Activated naive CD4-positive, alpha-beta T cell treated with anti-CD3 and anti-CD28 coated beads for 36 hours (primary cell): Measurements from ENCODE around the gene INVS. TPM values are rescaled to one million over a fixed set of nuclear protein-coding genes. Genes with fewer than 3 reads are reported as not detected.

Experiments used
- CTCF ChIA-PET: fragments of 350-600 bp; sonication (Branson Sonifier 250); formaldehyde crosslinking; loops from one replicate; lab custom pipeline; 2021; ENCODE audit warnings: antibody characterized with exemption; lab: Charles Lee
- DNase-seq: peaks from one replicate; pipeline ENCODE4 v3.0.0-alpha.2; 2020
- H3K27ac Mint-ChIP-seq: one replicate; pipeline ENCODE4 v1.8.0; 2021; ENCODE audit warnings: mild to moderate bottlenecking, mixed read lengths
- H3K27me3 Mint-ChIP-seq: one replicate; pipeline ENCODE4 v1.8.0; 2021; ENCODE audit warnings: low read depth, mixed read lengths
- H3K36me3 Mint-ChIP-seq: one replicate; pipeline ENCODE4 v1.8.0; 2021; ENCODE audit warnings: low read depth, mixed read lengths
- H3K4me1 Mint-ChIP-seq: one replicate; pipeline ENCODE4 v1.8.0; 2021; ENCODE audit warnings: low read depth, mixed read lengths
- H3K4me3 Mint-ChIP-seq: one replicate; pipeline ENCODE4 v1.8.0; 2021; ENCODE audit warnings: mild to moderate bottlenecking, moderate library complexity, mixed read lengths
- H3K9me3 Mint-ChIP-seq: one replicate; pipeline ENCODE4 v1.8.0; 2021; ENCODE audit warnings: mixed read lengths
- intact Hi-C: fragments of 100-400 bp; cut with micrococcal nuclease; formaldehyde crosslinking; loops from one replicate; pipeline ENCODE4 v1.15.1; 2023
- total RNA-seq, 2 experiments: library from RNA; stranded (reverse); gene quantifications; one replicate each; pipeline ENCODE4 v1.2.3, GENCODE V29; 2021

INVS gene
- total RNA-seq, 2 experiments from 2014 or later: 5.7 to 7.3 TPM

- H3K27me3 Mint-ChIP-seq: no peaks in the 10 kb centered on the region
- CTCF ChIA-PET: no interaction called here
These were observed 141.5 kb downstream of the INVS start for GRCh38 chr9:100240512-100240911.

GRCh38 chr9:100267211-100267610 is 168.2 kb downstream of the INVS start:
- Mint-ChIP-seq H3K27ac (no peak overlapping the region), H3K9me3 (no peaks in the 10 kb centered on the region), H3K4me3 (no peak overlapping the region), H3K4me1 (no peaks in the 10 kb centered on the region), H3K36me3 (peaks cover 18% of the 10 kb centered on the region), H3K27me3 (no peaks in the 10 kb centered on the region)
- intact Hi-C loops: no loop called here
- CTCF ChIA-PET: no interaction called here
- DNase-seq: no peak

More at GRCh38 chr9:100240512-100240911, 141.5 kb downstream of the INVS start:
- intact Hi-C loops: no loop called here
- DNase-seq: no peak
- Mint-ChIP-seq H3K27ac (no peak overlapping the region), H3K36me3 (peaks cover 36% of the 10 kb centered on the region), H3K4me1 (no peaks in the 10 kb centered on the region), H3K9me3 (peaks cover 7% of the 10 kb centered on the region), H3K4me3 (no peak overlapping the region)

- peaks cover 25% of the 10 kb centered on the region for H3K36me3 Mint-ChIP-seq
- no peak overlapping the region for H3K27ac Mint-ChIP-seq
- intact Hi-C loops: no loop called here
- no peak overlapping the region for H3K4me3 Mint-ChIP-seq
- CTCF ChIA-PET: interaction anchor here (0.6 to 0.7 kb wide), 2 partner anchors 9 to 157 kb away, joined by 3 to 4 read pairs; no protein-coding TSS in a partner anchor
- H3K4me1 Mint-ChIP-seq: no peaks in the 10 kb centered on the region
- no peaks in the 10 kb centered on the region for H3K27me3 Mint-ChIP-seq
- no peak for DNase-seq
- no peaks in the 10 kb centered on the region for H3K9me3 Mint-ChIP-seq
These were observed 169.2 kb downstream of the INVS start for GRCh38 chr9:100268271-100268670.

GRCh38 chr9:100269656-100270055 is 170.6 kb downstream of the INVS start:
- Mint-ChIP-seq H3K9me3 (no peaks in the 10 kb centered on the region), H3K36me3 (peaks cover 22% of the 10 kb centered on the region), H3K27me3 (no peaks in the 10 kb centered on the region), H3K27ac (no peak overlapping the region), H3K4me1 (no peaks in the 10 kb centered on the region), H3K4me3 (no peak overlapping the region)
- intact Hi-C loops: no loop called here
- no peak for DNase-seq
- CTCF ChIA-PET: no interaction called here

GRCh38 chr9:100277166-100277979 is 178.3 kb downstream of the INVS start:
- H3K9me3 Mint-ChIP-seq: no peaks in the 10 kb centered on the region
- peaks cover 35% of the 10 kb centered on the region for H3K36me3 Mint-ChIP-seq
- CTCF ChIA-PET: interaction anchor here (0.6 to 1.1 kb wide), 2 partner anchors 9 to 504 kb away, joined by 3 to 4 read pairs; no protein-coding TSS in a partner anchor
- no peak for DNase-seq
- H3K4me1 Mint-ChIP-seq: no peaks in the 10 kb centered on the region
- H3K27ac Mint-ChIP-seq: no peak overlapping the region
- intact Hi-C loops: no loop called here
- no peak overlapping the region for H3K4me3 Mint-ChIP-seq
- no peaks in the 10 kb centered on the region for H3K27me3 Mint-ChIP-seq

- Mint-ChIP-seq H3K27me3 (no peaks in the 10 kb centered on the region), H3K36me3 (peaks cover 50% of the 10 kb centered on the region), H3K4me3 (no peak overlapping the region), H3K27ac (no peak overlapping the region), H3K9me3 (peaks cover 10% of the 10 kb centered on the region), H3K4me1 (no peaks in the 10 kb centered on the region)
- intact Hi-C loops: no loop called here
- CTCF ChIA-PET: interaction anchor here (0.9 kb wide), 1 partner anchor 8 kb away, joined by 3 read pairs; no protein-coding TSS in a partner anchor
- no peak for DNase-seq
These were observed 182.0 kb downstream of the INVS start for GRCh38 chr9:100281066-100281465.

- intact Hi-C loops: no loop called here
- H3K27ac Mint-ChIP-seq: no peak overlapping the region
- H3K4me1 Mint-ChIP-seq: peaks cover 2% of the 10 kb centered on the region
- CTCF ChIA-PET: no interaction called here
- peaks cover 52% of the 10 kb centered on the region for H3K36me3 Mint-ChIP-seq
- no peak overlapping the region for H3K4me3 Mint-ChIP-seq
- no peaks in the 10 kb centered on the region for H3K27me3 Mint-ChIP-seq
- DNase-seq: no peak
- H3K9me3 Mint-ChIP-seq: peaks cover 14% of the 10 kb centered on the region
These were observed 182.8 kb downstream of the INVS start for GRCh38 chr9:100281676-100282387.

- Mint-ChIP-seq H3K4me1 (peaks cover 2% of the 10 kb centered on the region), H3K9me3 (peaks cover 17% of the 10 kb centered on the region), H3K36me3 (peaks cover 52% of the 10 kb centered on the region), H3K27ac (no peak overlapping the region), H3K27me3 (no peaks in the 10 kb centered on the region), H3K4me3 (no peak overlapping the region)
- DNase-seq: no peak
- intact Hi-C loops: no loop called here
- CTCF ChIA-PET: no interaction called here
These were observed 183.3 kb downstream of the INVS start for GRCh38 chr9:100282388-100282719.

- Mint-ChIP-seq H3K27ac (no peak overlapping the region), H3K4me3 (no peak overlapping the region), H3K9me3 (peaks cover 21% of the 10 kb centered on the region), H3K27me3 (no peaks in the 10 kb centered on the region), H3K36me3 (peaks cover 63% of the 10 kb centered on the region), H3K4me1 (peaks cover 2% of the 10 kb centered on the region)
- no peak for DNase-seq
- CTCF ChIA-PET: no interaction called here
- intact Hi-C loops: no loop called here
These were observed 185.2 kb downstream of the INVS start for GRCh38 chr9:100284247-100284646.

GRCh38 chr9:100285080-100285479 is 186.0 kb downstream of the INVS start:
- Mint-ChIP-seq H3K9me3 (peaks cover 21% of the 10 kb centered on the region), H3K4me1 (peaks cover 2% of the 10 kb centered on the region), H3K36me3 (peaks cover 66% of the 10 kb centered on the region)

GRCh38 chr9:100285601-100286000 is 186.6 kb downstream of the INVS start:
- H3K4me3 Mint-ChIP-seq: no peak overlapping the region
- CTCF ChIA-PET: interaction anchor here (0.6 kb wide), 1 partner anchor 57 kb away, joined by 3 read pairs; no protein-coding TSS in a partner anchor
- H3K36me3 Mint-ChIP-seq: peaks cover 69% of the 10 kb centered on the region
- H3K4me1 Mint-ChIP-seq: peaks cover 2% of the 10 kb centered on the region
- intact Hi-C loops: no loop called here
- H3K9me3 Mint-ChIP-seq: peaks cover 21% of the 10 kb centered on the region
- no peak for DNase-seq
- H3K27ac Mint-ChIP-seq: no peak overlapping the region
- no peaks in the 10 kb centered on the region for H3K27me3 Mint-ChIP-seq

More at GRCh38 chr9:100285080-100285479, 186.0 kb downstream of the INVS start:
- H3K27ac Mint-ChIP-seq: no peak overlapping the region
- DNase-seq: no peak
- CTCF ChIA-PET: no interaction called here
- H3K27me3 Mint-ChIP-seq: no peaks in the 10 kb centered on the region
- H3K4me3 Mint-ChIP-seq: no peak overlapping the region
- intact Hi-C loops: no loop called here

GRCh38 chr9:100286257-100286656 is 187.2 kb downstream of the INVS start:
- intact Hi-C loops: no loop called here
- DNase-seq: no peak
- Mint-ChIP-seq H3K36me3 (peaks cover 72% of the 10 kb centered on the region), H3K4me1 (peaks cover 2% of the 10 kb centered on the region), H3K9me3 (peaks cover 21% of the 10 kb centered on the region), H3K4me3 (no peak overlapping the region), H3K27ac (no peak overlapping the region), H3K27me3 (no peaks in the 10 kb centered on the region)
- CTCF ChIA-PET: interaction anchor here (0.6 kb wide), 1 partner anchor 57 kb away, joined by 3 read pairs; no protein-coding TSS in a partner anchor
